H9 (cell line): ENCODE data around the gene MCHR1. TPM values are rescaled to one million over a fixed set of nuclear protein-coding genes. Genes with fewer than 3 reads are reported as not detected.
A peak's percentile ranks its signal among the peaks of the same experiment; 100 is the strongest.

Experiments used
- DNase-seq: peaks from one replicate; pipeline ENCODE4 v3.0.0-alpha.2; 2017
- H2AFZ ChIP-seq: one replicate; pipeline ENCODE4 v1.6.1; 2013; ENCODE audit warnings: mild to moderate bottlenecking, low read length, control low read depth, moderate library complexity
- H2AK5ac ChIP-seq: 2 replicates; pipeline ENCODE4 v1.6.1; 2013; ENCODE audit warnings: low read length, control low read depth, mixed read lengths; ENCODE audit not compliant: insufficient read length
- H2BK120ac ChIP-seq: one replicate; pipeline ENCODE4 v1.6.1; 2013; ENCODE audit warnings: low read depth, mild to moderate bottlenecking, low read length, control low read depth, inconsistent platforms; ENCODE audit not compliant: poor library complexity, severe bottlenecking
- H2BK12ac ChIP-seq: 2 replicates; pipeline ENCODE4 v1.6.1; 2013; ENCODE audit warnings: low read length, control low read depth, mixed read lengths, low read depth; ENCODE audit not compliant: insufficient read length
- H2BK15ac ChIP-seq: 2 replicates; pipeline ENCODE4 v1.6.1; 2013; ENCODE audit warnings: low read depth, low read length, control low read depth
- H2BK20ac ChIP-seq: one replicate; pipeline ENCODE4 v1.6.1; 2013; ENCODE audit warnings: low read depth, mild to moderate bottlenecking, low read length, control low read depth, inconsistent platforms; ENCODE audit not compliant: poor library complexity, severe bottlenecking
- H2BK5ac ChIP-seq: 2 replicates; pipeline ENCODE4 v1.6.1; 2013; ENCODE audit warnings: low read length, control low read depth, mixed read lengths; ENCODE audit not compliant: insufficient read length
- H3K14ac ChIP-seq: 2 replicates; pipeline ENCODE4 v1.6.1; 2013; ENCODE audit warnings: low read length, control low read depth; ENCODE audit not compliant: insufficient read depth
- H3K18ac ChIP-seq: 2 replicates; pipeline ENCODE4 v1.6.1; 2013; ENCODE audit warnings: low read depth, mild to moderate bottlenecking, mixed read lengths, low read length, control low read depth; ENCODE audit not compliant: insufficient read length
- H3K23ac ChIP-seq: 2 replicates; pipeline ENCODE4 v1.6.1; 2013; ENCODE audit warnings: low read length, control low read depth, mixed read lengths, low read depth; ENCODE audit not compliant: insufficient read length
- H3K23me2 ChIP-seq: 2 replicates; pipeline ENCODE4 v1.6.1; 2013; ENCODE audit warnings: low read depth, mild to moderate bottlenecking, mixed read lengths, low read length, control low read depth; ENCODE audit not compliant: insufficient read length, poor library complexity, severe bottlenecking
- H3K27ac ChIP-seq: 2 replicates; pipeline ENCODE4 v1.5.1; 2013; ENCODE audit warnings: low read length, control low read depth, mixed read lengths, low read depth; ENCODE audit not compliant: insufficient read length
- H3K27me3 ChIP-seq: 2 replicates; pipeline ENCODE4 v1.6.1; 2013; ENCODE audit warnings: low read length, control low read depth, inconsistent platforms; ENCODE audit not compliant: insufficient read depth
- H3K4ac ChIP-seq: 2 replicates; pipeline ENCODE4 v1.6.1; 2013; ENCODE audit warnings: low read depth, mild to moderate bottlenecking, control low read depth, inconsistent platforms, low read length, moderate library complexity
- H3K4me1 ChIP-seq: 2 replicates; pipeline ENCODE4 v1.6.1; 2013; ENCODE audit warnings: low read length, control low read depth, inconsistent platforms; ENCODE audit not compliant: insufficient read depth
- H3K4me2 ChIP-seq: 2 replicates; pipeline ENCODE4 v1.6.1; 2013; ENCODE audit warnings: low read length, control low read depth, mixed read lengths; ENCODE audit not compliant: insufficient read length, insufficient read depth
- H3K56ac ChIP-seq: 2 replicates; pipeline ENCODE4 v1.6.1; 2013; ENCODE audit warnings: low read depth, mild to moderate bottlenecking, mixed read lengths, low read length, control low read depth; ENCODE audit not compliant: insufficient read length
- H3K79me1 ChIP-seq: 2 replicates; pipeline ENCODE4 v1.6.1; 2013; ENCODE audit warnings: low read depth, mild to moderate bottlenecking, moderate library complexity, low read length, control low read depth, inconsistent platforms; ENCODE audit not compliant: insufficient read depth, poor library complexity, severe bottlenecking
- H3K79me2 ChIP-seq: 2 replicates; pipeline ENCODE4 v1.6.1; 2013; ENCODE audit warnings: low read length, control low read depth, inconsistent platforms; ENCODE audit not compliant: insufficient read depth
- H3K9ac ChIP-seq: 2 replicates; pipeline ENCODE4 v1.6.1; 2013; ENCODE audit warnings: low read length, control low read depth, mixed read lengths; ENCODE audit not compliant: insufficient read length; ENCODE audit errors: extremely low read depth
- H3K9me3 ChIP-seq: one replicate; pipeline ENCODE4 v1.6.1; 2013; ENCODE audit warnings: low read depth, low read length, inconsistent platforms; ENCODE audit not compliant: control insufficient read depth
- H3T11ph ChIP-seq: one replicate; pipeline ENCODE4 v1.6.1; 2013; ENCODE audit warnings: mild to moderate bottlenecking, low read length, control low read depth, inconsistent platforms
- H4K20me1 ChIP-seq: one replicate; pipeline ENCODE4 v1.6.1; 2013; ENCODE audit not compliant: control insufficient read depth, insufficient read length, insufficient read depth
- H4K5ac ChIP-seq: 2 replicates; pipeline ENCODE4 v1.6.1; 2013; ENCODE audit warnings: low read depth, mild to moderate bottlenecking, mixed read lengths, low read length, control low read depth; ENCODE audit not compliant: insufficient read length
- H4K8ac ChIP-seq: replicated peaks from 2 replicates; pipeline ENCODE4 v1.6.1; 2013; ENCODE audit warnings: low read length, control low read depth, mixed read lengths, low read depth; ENCODE audit not compliant: insufficient read length
- H4K91ac ChIP-seq: 2 replicates; pipeline ENCODE4 v1.6.1; 2013; ENCODE audit warnings: low read depth, mild to moderate bottlenecking, moderate library complexity, mixed read lengths, low read length, control low read depth; ENCODE audit not compliant: insufficient read length
- H3K27ac Mint-ChIP-seq, 3 experiments: 2 replicates in 2 of 3; 3 replicates in 1 of 3; pipeline ENCODE4 v1.8.0; 2020 to 2021; ENCODE audit warnings: mixed read lengths in 3 of 3, mild to moderate bottlenecking in 1 of 3, moderate library complexity in 1 of 3
- H3K27me3 Mint-ChIP-seq: 2 replicates; pipeline ENCODE4 v1.8.0; 2021; ENCODE audit warnings: low read depth, mild to moderate bottlenecking, moderate library complexity, mixed read lengths
- H3K36me3 Mint-ChIP-seq, 3 experiments: 2 replicates in 2 of 3; 3 replicates in 1 of 3; pipeline ENCODE4 v1.8.0; 2020 to 2021; ENCODE audit warnings: low read depth in 3 of 3, mixed read lengths in 3 of 3; ENCODE audit not compliant: insufficient read depth in 1 of 3
- H3K4me1 Mint-ChIP-seq, 2 experiments: 2 replicates each; pipeline ENCODE4 v1.8.0; 2020; ENCODE audit warnings: mixed read lengths in 2 of 2
- H3K4me3 Mint-ChIP-seq, 2 experiments: 2 replicates in 1 of 2; 3 replicates in 1 of 2; pipeline ENCODE4 v1.8.0; 2020 to 2021; ENCODE audit warnings: mild to moderate bottlenecking in 2 of 2, mixed read lengths in 2 of 2, moderate library complexity in 1 of 2
- H3K9me3 Mint-ChIP-seq, 2 experiments: 2 replicates in 1 of 2; 3 replicates in 1 of 2; pipeline ENCODE4 v1.8.0; 2020; ENCODE audit warnings: mild to moderate bottlenecking in 2 of 2, mixed read lengths in 2 of 2, moderate library complexity in 1 of 2
- WGBS: extraction: QIAGEN DNeasy Blood & Tissue Kit; methylation state at CpG from one replicate; pipeline ENCODE4 v1.1.7; 2013; ENCODE audit warnings: missing lambda C conversion rate, low lambda C conversion rate, mixed read lengths; ENCODE audit not compliant: insufficient read length; ENCODE audit errors: extremely low coverage; 5-methylcytosine and 5-hydroxymethylcytosine counted together
- total RNA-seq: library from RNA; stranded (reverse); gene quantifications from 2 replicates; pipeline ENCODE4 v1.2.1, GENCODE V29; 2021
- TF ChIP-seq, protein P1 (sequence below): fragments of 200-600 bp; sonication (generic); conservative IDR thresholded peaks from 3 replicates; pipeline ENCODE4 v1.8.0; 2021; ENCODE audit warnings: antibody characterized with exemption, mild to moderate bottlenecking

The MCHR1 gene
- total RNA-seq, 1 experiment from 2014 or later = 2.9 TPM

GRCh38 chr22:40641269-40641668, 38.0 kb upstream of the MCHR1 start:
- Histone ChIP-seq H3K9ac (no peak overlapping the region), H3K79me1 (no peaks in the 10 kb centered on the region), H2BK12ac (no peak overlapping the region), H2BK15ac (no peak overlapping the region), H4K91ac (no peak overlapping the region), H3K23ac (no peak overlapping the region), H3K4me2 (no peak overlapping the region), H3K79me2 (no peaks in the 10 kb centered on the region), H2AFZ (no peak overlapping the region), H3K14ac (no peak overlapping the region), H3K4me1 (no peaks in the 10 kb centered on the region; the same call in 1 of the 2 replicates), H4K8ac (no peak overlapping the region), H4K20me1 (no peaks in the 10 kb centered on the region), H2BK120ac (no peak overlapping the region), H3K4ac (no peak overlapping the region), H2AK5ac (no peak overlapping the region), H3K9me3 (no peaks in the 10 kb centered on the region), H3K56ac (no peak overlapping the region), H2BK5ac (no peak overlapping the region), H3K27ac (no peak overlapping the region), H3K18ac (no peak overlapping the region), H3T11ph (no peak overlapping the region), H4K5ac (no peak overlapping the region), H3K23me2 (peaks cover 5% of the 10 kb centered on the region), H3K27me3 (no peaks in the 10 kb centered on the region), H2BK20ac (no peak overlapping the region)
- no CpG with 5 or more reads among the region's 6 CpGs for WGBS
- no peak for DNase-seq
- peak overlapping the region in 1 of 3 experiments; percentile 6; a peak in 1 of 7 replicates for H3K27ac Mint-ChIP-seq
- H3K36me3 Mint-ChIP-seq = no peaks in the 10 kb centered on the region; a peak in 1 of 7 replicates
- 0 out of 5 replicates have a peak, but pooled peaks cover 0 to 2% of the 10 kb centered on the region in 2 experiments for H3K9me3 Mint-ChIP-seq
- TF ChIP-seq, protein P1, sequence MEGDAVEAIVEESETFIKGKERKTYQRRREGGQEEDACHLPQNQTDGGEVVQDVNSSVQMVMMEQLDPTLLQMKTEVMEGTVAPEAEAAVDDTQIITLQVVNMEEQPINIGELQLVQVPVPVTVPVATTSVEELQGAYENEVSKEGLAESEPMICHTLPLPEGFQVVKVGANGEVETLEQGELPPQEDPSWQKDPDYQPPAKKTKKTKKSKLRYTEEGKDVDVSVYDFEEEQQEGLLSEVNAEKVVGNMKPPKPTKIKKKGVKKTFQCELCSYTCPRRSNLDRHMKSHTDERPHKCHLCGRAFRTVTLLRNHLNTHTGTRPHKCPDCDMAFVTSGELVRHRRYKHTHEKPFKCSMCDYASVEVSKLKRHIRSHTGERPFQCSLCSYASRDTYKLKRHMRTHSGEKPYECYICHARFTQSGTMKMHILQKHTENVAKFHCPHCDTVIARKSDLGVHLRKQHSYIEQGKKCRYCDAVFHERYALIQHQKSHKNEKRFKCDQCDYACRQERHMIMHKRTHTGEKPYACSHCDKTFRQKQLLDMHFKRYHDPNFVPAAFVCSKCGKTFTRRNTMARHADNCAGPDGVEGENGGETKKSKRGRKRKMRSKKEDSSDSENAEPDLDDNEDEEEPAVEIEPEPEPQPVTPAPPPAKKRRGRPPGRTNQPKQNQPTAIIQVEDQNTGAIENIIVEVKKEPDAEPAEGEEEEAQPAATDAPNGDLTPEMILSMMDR = no peak
- no peaks in the 10 kb centered on the region for H3K27me3 Mint-ChIP-seq
- peaks cover 13 to 15% of the 10 kb centered on the region in 2 experiments for H3K4me1 Mint-ChIP-seq
- no peak overlapping the region; a peak in 1 of 5 replicates for H3K4me3 Mint-ChIP-seq
